Measurements from ENCODE around the gene ZSCAN12. TPM values are rescaled to one million over a fixed set of nuclear protein-coding genes. Genes with fewer than 3 reads are reported as not detected.

Gene ZSCAN12
- total RNA-seq, 1 experiment from 2014 or later, result 0.81 TPM

- ChIA-PET POLR2A (no interaction called here), CTCF (no interaction called here), RAD21 (ENCODE audit: low non-redundant PET in 1 of 2, low total read pairs in 2 of 2, uncharacterized antibody in 2 of 2, unreplicated experiment in 2 of 2) (no interaction called here)
- peaks cover 5 to 18% of the 10 kb centered on the region in 2 experiments; a peak in 2 of 4 replicates for H3K9me3 ChIP-seq (ENCODE audit: control insufficient read depth in 1 of 2, insufficient read depth in 1 of 2, low read depth in 1 of 2, low read length in 2 of 2)
- peaks cover 0 to 17% of the 10 kb centered on the region in 2 experiments; a peak in 1 of 4 replicates for H3K36me3 ChIP-seq (ENCODE audit: control insufficient read depth in 1 of 2, insufficient read depth in 2 of 2, low read length in 2 of 2)
- no peaks in the 10 kb centered on the region for H4K20me1 ChIP-seq (ENCODE audit: insufficient read depth)
- no peaks in the 10 kb centered on the region for H3K27me3 ChIP-seq (ENCODE audit: insufficient read depth, low read length)
- H3K79me2 ChIP-seq (ENCODE audit: insufficient read depth, low read length), result no peaks in the 10 kb centered on the region
- H3K9me2 ChIP-seq (ENCODE audit: insufficient read depth), result no peaks in the 10 kb centered on the region
- H3K4me2 ChIP-seq (ENCODE audit: low read length), result no peak overlapping the region
- intact Hi-C loops (cut with micrococcal nuclease), result no loop called here
- BruUV-seq (replicated peaks), result no TSS peak
- H2AFZ ChIP-seq (ENCODE audit: low read depth, low read length, poor library complexity, severe bottlenecking), result no peak overlapping the region
- no peak overlapping the region for H3K27ac ChIP-seq (ENCODE audit: low read depth, low read length)
- DNase-seq (ENCODE audit: low read depth, low spot score) (no peak), ATAC-seq (no peak)
- TF ChIP-seq REST (IDR thresholded peaks at IDR 0.05; ENCODE audit: low read depth) (no peak), CTCF (IDR thresholded peaks at IDR 0.05 in 2 of 3, conservative IDR thresholded peaks at IDR 0.05 in 1 of 3; ENCODE audit: borderline replicate concordance in 1 of 3, insufficient read depth in 1 of 3, low read depth in 2 of 3, low read length in 2 of 3) (no peak), ZBTB33 (IDR thresholded peaks at IDR 0.05; ENCODE audit: extremely low read depth, insufficient replicate concordance, low read length) (no peak), POLR2A (IDR thresholded peaks at IDR 0.05; ENCODE audit: borderline replicate concordance, extremely low read depth, insufficient read depth, insufficient read length) (no peak), YY1 (IDR thresholded peaks at IDR 0.05; ENCODE audit: extremely low read depth, insufficient replicate concordance, low read depth, low read length) (no peak), SRF (IDR thresholded peaks at IDR 0.05; ENCODE audit: low read depth) (no peak), EZH2 (IDR thresholded peaks at IDR 0.05) (no peak), SIN3A (IDR thresholded peaks at IDR 0.05; ENCODE audit: low read depth) (no peak), SP1 (IDR thresholded peaks at IDR 0.05; ENCODE audit: low read depth) (no peak), RAD21 (IDR thresholded peaks at IDR 0.05; ENCODE audit: low read depth) (no peak), EZH2phosphoT487 (IDR thresholded peaks at IDR 0.05; ENCODE audit: borderline replicate concordance) (no peak), TCF7L2 (IDR thresholded peaks at IDR 0.05; ENCODE audit: borderline replicate concordance, extremely low read depth, insufficient read depth, insufficient read length) (no peak)
- H3K4me1 ChIP-seq (ENCODE audit: control insufficient read depth in 1 of 2, insufficient read depth in 2 of 2, low read length in 2 of 2), result peaks cover 4% of the 10 kb centered on the region in 2 experiments; a peak in 3 of 4 replicates
- no peak overlapping the region for H3K9ac ChIP-seq (ENCODE audit: low read length)
- no peak overlapping the region for H3K4me3 ChIP-seq (replicated peaks in 1 of 2; ENCODE audit: low read depth in 1 of 2, low read length in 2 of 2)
Observed at GRCh38 chr6:28330041-28330440, 69.5 kb downstream of the ZSCAN12 start.
